HL-60/S4 treated with phorbol 12-myristate 13-acetate at 8.2 ng/mL for 4 days and 3 days (cell line): ENCODE results near the gene CAB39.

Source experiments
- in situ Hi-C: fragments of 300-500 bp; cut with MboI; formaldehyde crosslinking; loops from 2 replicates; pipeline ENCODE4 v1.15.0; 2022; ENCODE audit warnings: low sequenced_read_pairs

The CAB39 gene

DNA sequence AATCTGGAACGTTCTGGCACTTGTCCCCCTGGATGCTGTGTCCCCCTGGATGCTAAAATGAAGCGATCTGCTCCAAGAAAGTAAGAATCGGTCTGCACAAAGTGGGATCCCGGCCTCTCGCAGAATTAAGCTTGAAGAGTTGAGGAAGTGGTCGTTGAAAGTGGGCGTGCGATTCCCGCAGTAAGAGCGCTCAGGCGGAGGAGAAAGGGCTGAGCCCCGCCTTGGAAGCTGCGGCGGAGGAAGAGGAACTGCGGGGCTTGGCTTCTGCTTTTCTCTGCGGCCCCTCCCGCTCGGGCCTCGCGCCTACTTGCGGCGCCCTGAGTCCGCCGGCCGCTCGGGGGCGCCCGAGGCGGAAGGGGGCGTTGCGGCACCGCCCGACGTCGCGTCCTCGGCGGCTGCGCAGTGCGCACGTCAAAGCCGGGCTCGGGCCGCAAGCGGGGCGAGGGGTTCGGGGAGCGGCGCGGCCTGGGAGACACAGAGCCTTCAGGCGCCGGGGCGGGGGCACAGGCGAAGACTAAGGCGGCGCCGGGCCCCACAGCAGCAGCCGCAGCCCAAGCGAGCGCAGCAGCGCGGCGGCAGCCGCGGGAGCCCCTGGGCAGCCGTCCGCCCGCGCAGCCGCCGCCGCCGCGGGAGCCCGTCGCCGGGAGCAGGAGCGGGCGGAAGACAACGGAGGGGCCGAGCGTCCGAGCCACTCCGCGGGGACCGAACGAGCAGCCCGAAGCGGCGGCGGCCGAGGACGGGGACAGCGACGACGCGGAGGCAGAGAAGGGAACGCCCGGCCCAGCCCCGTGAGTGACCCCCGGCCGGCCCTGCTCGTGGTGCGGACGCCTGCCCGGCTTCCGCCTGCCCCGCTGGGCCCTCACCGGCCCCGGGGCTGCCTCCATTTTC lies at the start of gene CAB39:
Gene CAB39 (plus strand): TSS at position 400 of the 888 bp plus-strand sequence. CDS start 47,160 bp downstream, outside the sequence.
- in situ Hi-C loops = loop anchor here (10.0 kb wide), 1 partner anchor 48 kb away; no protein-coding TSS in a partner anchor

DNA sequence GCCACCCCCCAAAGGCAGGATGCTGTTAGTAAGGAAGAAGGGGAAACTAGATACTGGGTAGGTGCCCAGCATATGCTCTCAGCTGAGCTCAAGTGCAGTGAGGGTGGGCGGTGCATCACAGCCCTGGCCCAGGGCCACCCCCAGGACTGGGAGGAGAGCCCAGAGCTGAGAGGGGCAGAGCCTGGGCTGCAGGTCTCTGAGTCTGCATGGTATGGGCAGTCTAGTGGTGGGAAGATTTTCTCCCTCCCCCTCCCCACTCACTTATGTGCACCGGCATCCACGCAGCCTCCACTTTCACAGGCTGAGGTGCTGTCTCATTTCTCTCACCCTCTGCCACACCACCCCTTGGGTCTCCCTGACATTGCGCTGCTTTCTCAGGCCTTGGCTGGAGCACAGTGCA lies 48.5 kb upstream of the CAB39 start:
- in situ Hi-C loops = loop anchor here (10.0 kb wide), 1 partner anchor 51 kb away; the partner anchor contains the start of gene CAB39

DNA sequence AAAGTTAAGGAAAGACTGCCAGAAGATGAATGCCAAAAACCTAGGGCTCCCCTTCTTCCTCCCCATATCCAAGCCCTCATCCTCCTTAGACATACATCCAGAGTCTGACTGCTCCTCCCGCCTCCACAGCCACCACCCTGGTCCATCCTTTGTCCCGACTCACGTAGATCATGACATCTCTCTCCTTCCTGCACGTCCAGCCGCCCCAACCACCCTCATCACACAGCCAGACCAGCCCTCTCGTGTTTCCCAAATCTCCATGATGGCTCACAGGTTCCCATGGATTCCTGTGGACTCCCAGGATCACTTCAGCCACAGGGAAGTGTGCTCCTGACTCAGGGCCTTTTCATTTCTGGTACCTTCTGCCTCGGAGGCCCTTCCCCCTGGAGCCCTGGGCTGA lies 47.8 kb upstream of the CAB39 start:
- in situ Hi-C loops = loop anchor here (10.0 kb wide), 1 partner anchor 50 kb away; the partner anchor contains the start of gene CAB39

DNA sequence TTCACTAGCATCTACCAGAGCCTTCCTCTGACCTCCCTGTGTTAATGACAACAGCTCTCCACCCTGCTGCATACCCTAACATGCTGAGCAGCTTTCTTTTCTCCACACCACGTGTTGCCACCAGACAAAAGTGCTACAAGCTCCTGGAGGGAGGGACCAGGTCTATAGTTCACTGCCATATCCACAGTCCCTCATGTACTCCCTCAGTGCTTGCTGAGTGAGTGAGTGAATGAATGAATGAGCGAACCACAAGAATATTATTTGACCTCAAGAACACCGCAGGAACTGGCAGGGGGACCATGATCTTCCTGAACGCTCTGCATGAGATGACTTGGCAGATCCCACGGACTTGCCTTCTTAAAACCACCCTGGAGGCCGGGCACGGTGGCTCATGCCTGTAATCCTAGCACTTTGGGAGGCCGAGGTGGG lies 47.4 kb upstream of the CAB39 start:
- in situ Hi-C loops = loop anchor here (10.0 kb wide), 1 partner anchor 50 kb away; the partner anchor contains the start of gene CAB39

DNA sequence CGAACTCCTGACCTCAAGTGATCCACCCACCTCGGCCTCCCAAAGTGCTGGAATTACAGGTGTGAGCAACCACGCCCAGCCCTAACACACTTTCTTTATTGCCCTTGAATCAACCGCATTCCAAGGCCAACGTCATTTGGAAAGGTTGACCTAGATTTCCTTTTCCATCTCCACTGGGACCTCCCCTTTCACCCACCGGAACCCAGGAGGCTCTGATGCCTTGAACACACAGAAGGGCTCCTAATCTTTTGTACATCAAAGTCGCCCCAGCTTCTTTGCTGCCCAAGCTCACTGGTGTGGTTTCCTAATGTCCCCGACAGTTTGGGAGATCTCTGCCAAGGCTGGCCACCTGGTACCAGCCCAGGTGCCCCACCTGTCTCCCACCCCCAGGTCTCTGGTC lies 46.2 kb upstream of the CAB39 start:
- in situ Hi-C loops = loop anchor here (10.0 kb wide), 1 partner anchor 48 kb away; the partner anchor contains the start of gene CAB39

DNA sequence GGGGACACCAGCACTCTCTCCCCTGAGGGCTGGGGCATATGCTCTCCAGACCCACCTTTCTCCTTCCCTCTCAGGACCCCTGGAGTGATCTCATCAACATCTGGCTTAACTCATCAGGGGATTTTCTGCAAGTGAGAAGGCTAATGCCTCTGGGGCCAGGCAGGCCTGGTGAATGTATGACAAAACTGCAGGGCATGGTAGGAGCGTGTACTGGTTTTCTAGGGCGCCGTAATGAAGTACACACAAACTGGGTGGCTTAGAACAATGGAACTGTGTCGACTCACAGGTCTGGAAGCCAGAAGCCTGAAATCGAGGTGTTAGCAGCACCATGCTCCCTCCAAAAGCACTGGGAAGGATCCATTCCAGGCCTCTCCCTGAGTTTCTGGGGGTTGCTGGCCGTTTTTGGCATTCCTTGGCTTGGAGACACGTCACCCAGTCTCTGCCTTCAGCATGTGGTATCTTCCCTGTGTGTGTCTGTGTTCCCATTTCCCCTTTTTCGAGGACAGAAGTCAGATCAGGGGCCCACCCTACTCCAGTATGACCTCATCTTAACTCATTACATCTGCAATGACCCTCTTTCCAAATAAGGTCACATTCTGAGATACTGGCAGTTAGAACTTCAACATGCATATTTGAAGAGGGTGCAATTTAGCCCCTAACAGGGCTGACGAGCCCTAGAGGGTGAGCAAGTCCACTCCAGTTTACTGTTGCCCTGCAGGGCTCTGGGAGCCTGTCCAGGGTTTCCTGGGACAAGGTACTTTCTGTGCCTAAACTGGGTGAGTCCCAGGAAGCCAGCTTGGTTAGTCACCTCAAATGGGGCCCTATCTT lies 45.5 kb upstream of the CAB39 start:
- in situ Hi-C loops = loop anchor here (10.0 kb wide), 1 partner anchor 48 kb away; the partner anchor contains the start of gene CAB39

DNA sequence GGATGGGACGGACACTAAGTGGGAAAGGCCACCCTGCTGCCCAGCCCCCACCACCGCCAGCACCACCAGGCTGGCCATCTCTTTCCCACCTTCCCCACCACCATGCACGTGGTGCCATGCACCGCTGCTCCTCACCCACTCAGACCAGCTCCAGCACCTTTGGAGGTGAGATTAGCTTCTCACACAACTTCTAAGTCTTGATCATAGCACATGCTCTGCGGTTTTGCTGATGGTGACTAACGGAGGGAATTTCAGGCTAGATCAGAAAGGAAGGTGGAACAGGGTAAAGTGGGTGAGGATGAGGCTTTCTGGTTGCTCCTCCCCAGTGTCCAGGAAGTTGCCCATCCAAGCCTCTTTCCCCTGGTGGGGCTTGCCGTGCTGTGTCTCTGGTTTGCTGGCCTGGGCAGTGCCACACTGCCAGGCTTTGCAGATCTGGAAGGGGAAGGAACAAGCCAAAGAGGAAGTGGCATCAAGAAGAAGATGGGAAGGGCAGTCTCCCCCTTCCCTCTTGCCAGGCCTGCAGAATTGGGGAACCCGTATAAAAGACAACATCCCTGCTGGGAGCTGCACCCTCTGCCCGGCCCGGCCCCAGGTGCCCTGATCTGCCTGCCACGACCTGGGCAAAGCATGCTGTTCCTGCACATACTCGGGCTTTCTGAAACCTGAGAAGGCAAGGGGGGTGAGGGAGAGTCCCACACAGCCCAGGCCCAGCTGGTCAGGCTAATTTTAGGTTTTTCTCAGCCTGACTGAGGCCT lies 44.3 kb upstream of the CAB39 start:
- in situ Hi-C loops = loop anchor here (10.0 kb wide), 1 partner anchor 46 kb away; the partner anchor contains the start of gene CAB39

DNA sequence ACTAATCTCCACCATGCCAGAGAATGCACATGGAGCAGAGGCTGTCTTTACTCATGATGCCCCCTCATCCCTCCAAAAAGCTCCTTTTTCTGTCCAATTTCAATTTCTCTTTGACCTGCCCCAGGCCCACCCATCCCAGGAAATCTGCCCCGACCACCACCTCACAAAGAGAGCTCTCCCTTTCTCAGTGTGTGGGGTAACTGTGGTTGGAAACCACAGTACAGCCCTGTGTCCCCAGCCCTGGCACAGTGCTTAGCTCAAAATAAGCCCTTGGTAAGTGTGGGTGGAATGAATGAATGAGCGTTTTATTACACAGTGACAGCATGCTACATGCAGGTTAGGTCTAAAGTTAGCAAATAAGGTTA lies 43.7 kb upstream of the CAB39 start:
- in situ Hi-C loops = loop anchor here (10.0 kb wide), 1 partner anchor 46 kb away; the partner anchor contains the start of gene CAB39

DNA sequence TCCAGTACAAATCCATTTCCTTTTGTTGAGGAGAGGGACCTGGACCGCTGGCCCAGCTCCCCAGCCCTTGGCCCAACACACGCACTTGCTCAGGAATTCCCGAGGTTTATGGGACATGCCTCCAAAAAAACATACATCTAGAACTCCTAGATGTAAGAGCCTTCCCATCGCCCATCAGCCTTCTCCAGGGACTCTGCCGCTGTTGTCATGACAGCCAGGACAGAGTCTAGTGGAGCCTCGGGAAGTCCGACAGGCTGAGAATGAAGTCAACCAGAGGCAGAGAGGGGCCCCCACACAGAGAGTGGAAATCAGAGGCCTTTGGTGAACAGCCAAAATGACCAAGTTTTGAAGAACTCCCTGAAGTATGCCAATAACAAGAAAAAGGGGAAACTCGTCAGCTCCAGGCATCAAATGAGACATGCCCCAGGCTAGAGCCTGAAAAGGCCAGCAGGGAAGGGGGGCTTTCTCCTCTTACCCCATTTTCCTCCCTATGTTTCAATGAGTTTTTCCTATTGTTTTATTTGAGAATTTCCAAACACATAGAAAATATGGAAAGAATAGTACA lies 43.2 kb upstream of the CAB39 start:
- in situ Hi-C loops = loop anchor here (10.0 kb wide), 1 partner anchor 45 kb away; the partner anchor contains the start of gene CAB39

DNA sequence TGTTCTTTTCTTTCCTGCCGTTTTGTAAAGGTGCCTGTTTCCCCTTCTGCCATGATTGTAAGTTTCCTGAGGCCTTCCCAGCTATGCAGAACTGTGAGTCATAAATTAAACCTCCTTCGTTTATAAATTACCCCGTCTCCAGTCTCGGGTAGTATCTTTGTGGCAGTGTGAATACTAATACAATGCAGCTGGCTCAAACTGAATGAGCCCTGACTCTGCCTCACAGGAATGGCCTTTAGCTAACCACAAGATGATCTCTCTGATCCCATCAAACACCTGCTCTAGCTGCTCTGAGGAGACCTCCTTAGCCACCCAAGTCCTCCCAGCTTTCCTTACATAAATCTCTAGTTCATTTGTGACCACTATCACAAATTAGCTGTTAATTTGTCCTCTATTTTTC lies 41.5 kb upstream of the CAB39 start:
- in situ Hi-C loops = no loop called here

DNA sequence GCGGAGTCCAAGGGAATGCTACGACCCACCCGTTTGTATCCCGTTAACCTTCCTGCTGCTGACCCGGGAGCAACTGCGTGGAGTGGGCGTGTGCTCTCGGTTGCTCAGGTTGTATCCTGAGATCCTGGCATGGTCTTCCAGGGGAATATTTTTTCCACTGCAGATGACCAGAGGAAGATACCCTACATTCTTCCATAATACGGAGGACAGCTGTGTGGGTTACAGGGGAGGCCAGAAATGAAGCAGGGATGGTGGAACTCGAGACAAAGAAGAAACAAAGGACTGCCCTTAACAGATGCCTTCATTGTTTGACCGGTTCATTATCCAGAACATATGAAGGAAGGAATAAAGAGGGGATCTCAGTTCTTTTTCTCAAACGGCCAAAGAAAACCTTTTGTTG lies 39.8 kb upstream of the CAB39 start:
- in situ Hi-C loops = no loop called here

DNA sequence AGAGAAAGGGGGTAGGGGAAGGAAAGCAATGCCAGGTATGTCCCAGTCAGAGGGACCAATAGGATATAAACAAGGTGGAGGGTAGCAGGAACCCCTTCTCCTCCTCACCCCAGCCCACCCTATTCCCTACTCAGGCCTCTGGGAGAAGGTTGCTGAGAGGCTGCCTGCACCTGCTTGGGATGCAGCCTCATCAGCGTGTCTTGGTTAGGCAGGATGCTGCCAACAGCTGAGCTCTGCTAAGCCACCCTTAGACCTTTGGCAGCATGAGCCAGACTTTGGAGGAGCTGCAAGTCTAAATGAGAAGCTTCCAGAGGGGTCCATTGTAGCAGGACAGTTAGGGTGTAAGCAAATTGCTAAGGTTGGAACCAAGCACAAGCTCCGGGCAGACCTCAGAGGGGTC lies 38.2 kb upstream of the CAB39 start:
- in situ Hi-C loops = no loop called here

DNA sequence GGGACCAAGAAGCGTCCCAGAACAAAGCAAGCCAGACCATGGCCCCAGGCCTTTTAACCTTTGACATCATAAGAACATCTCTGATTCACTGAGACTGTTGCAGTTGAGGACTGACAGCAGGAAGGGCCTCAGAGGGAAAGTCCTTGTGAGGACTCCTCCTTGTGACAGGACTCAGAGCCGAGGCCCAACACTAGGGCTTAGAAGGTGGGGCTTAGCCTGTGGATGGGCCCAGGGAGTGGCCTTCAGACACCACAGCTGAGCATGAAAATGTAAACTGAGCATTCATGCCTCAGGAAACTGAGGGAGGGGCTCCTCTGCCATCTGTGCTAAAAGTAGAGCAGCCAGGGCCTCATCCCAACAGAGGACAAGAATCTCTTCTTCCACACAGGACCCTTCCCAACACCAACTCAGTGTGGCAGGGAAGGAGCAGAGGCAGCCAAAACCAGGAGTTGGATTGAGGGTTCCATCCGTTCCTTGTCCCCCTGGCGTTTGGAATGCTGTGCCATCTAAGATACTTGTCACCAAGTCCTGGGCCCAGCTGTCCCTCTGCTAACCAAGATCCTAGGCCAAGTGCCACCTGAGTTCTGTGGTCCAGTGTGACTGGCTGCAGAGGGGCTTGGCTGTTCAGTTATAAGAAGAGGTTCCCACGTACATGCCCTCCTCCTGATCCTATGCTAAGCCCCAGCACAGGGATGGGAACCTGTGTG lies 37.5 kb upstream of the CAB39 start:
- in situ Hi-C loops = no loop called here

DNA sequence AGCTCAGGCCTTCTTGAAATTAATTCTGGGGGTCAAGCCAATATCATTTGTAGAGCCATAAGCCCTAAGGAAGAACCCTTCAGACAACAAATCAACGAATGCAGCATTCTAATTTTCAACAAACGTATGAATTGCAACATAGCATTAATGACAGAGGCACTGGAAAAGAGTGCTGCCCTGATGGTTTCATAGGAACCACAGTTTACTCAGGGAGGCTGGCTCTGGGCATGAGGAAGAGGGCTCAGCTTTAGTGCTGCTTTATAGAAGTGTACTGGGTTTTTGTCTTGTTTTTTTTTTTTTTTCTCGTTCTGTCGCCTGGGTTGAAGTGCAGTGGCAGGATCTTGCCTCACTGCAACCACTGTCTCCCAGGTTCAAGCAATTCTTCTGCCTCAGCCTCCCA lies 36.1 kb upstream of the CAB39 start:
- in situ Hi-C loops = no loop called here

DNA sequence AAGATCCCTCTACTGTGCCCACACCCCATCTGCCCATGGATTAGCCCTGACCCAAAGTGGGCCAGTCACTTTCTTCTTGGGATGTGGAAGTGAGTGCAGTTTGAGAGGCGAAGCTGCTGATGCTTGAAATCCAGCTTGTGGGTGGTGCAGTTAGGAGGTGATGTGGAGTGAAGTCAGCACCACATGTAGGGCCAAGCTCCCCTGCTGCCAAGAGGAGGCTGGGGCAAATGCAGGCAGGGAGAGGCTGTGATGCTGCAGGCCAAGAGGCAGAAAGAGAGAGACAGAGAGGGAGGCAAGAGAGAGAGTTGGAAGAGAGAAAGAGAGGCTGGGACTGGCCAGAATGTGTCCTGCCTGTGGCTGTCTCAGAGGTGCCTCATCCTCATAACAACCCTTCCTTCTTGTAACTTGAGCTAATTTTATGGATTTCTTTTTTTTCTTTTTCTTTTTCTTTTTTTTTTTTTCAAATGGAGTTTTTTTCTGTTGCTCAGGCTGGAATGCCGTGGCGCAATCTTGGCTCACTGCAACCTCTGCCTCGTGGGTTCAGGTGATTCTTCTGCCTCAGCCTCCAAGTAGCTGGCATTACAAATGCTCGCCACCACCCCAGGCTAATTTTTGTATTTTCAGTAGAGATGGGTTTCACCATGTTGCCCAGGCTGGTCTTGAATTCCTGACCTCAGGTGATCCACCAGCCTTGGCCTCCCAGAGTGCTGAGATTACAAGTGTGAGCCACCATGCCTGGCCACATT lies 35.3 kb upstream of the CAB39 start:
- in situ Hi-C loops = no loop called here

DNA sequence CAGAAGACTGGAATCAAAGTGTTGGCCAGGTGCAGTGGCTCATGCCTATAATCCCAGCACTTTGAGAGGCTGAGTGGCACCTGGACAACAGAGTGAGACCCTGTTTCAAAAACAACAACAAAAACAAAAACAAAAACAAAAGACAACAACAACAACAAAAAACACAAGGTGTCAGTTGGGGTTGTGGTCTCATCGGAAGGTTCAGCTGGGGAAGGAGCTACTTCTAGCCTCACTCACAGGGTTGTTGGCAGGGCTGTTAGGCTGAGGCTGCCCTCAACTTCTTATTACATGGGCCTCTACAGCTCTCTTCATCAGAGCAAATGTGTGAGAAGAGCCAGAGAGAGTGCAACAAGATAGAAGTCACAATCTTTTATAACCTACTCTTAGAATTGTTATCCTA lies 34.6 kb upstream of the CAB39 start:
- in situ Hi-C loops = no loop called here

DNA sequence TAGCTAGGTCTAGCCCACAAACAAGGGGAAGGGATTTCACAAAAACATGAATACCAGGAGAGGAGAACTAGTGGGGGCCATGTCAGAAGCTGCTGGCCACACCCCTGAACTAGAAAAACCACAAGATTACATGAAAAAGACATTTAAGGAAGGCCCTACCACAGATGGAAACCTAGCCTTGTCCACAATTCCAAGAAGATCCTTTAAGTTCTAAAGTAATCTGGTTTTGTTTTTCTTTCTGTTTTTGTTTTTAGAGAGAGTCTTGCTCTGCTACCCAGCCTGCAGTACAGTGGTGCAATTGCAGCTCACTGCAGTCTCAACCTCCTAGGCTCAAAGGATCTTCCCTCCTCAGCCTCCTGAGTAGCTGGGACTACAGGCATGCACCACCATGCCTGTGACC lies 34.2 kb upstream of the CAB39 start:
- in situ Hi-C loops = no loop called here

DNA sequence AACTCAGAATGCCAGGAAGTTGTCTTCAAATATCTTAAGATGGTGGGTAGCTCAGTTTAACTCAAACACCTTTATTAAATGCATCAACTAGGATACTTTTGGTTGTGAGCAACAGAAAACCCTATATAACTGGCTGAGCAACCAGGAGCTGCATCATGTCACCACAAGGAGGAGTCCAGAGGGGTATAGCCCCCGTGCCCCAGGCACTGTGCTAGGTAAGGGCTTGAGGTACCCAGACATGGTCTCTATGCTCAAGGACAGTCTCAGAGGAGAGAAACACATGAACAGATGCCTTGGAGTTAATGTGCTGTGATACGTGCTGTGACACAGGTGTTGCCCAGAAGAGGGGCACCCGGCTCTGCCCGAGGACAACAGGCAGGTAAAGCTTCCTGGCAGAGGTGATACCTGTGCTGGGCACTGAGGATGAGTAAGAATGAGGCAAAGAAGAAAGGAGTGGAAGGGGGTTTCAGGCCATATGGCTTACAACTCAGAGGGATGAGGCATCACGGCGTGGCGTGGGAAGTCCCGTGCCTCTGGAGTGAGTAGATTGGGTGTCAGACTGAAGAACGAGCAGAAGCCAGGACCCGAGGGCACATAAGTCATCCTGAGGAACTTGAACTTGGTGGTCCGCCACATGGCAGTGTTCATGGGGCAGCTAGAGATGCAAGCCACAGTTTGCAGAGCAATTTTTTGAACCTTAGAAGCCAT lies 32.0 kb upstream of the CAB39 start:
- in situ Hi-C loops = no loop called here
